Activated CD8-positive, alpha-beta memory T cell treated with anti-CD3 and anti-CD28 coated beads for 4 hours (primary cell): ENCODE results near the gene KRT8.

Experiments used
- DNase-seq, 2 donors: peaks; one replicate each; pipeline ENCODE4 v3.0.0-alpha.2; 2020; ENCODE audit warnings: low read depth in 2 of 2

Gene KRT8

DNA sequence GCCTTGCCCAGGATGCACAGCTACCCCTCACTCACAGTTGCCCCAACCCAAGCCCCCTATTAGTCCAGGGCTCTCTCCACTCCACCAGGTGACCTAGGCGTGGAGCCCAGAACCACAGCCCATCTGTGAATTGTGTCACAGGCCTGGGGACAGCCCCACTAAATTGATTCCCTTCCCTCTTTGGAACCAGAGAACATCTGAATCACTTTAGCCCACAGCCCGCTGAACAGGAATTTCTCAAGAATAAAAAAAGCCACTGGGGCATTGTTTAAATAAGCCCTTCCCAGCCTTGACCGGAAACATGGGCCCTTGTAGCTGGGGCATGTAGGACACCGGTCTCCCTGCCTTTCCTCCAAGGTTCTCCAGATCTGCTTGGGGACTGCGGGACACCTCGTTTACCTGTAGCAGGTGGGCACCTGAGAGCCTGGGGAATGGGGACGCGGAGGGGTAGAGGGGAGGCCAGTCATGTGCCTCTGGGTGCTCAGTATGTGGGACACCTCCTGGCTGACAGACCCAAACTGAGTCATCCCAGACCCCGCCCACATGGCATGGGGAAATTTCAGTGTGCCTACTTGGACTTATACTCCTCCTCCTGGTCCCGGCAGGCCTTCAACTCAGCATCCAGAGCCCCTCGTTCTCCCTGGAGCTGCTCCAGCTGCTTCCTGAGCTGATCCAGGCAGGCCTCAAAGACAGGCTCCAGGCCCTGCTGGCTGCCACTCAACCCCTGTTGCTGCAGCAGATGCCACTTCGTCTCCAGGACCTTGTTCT is 57.4 kb downstream of the KRT8 start:
- no peak for DNase-seq
